Measurements from ENCODE around the gene PSMD13. TPM values are rescaled to one million over a fixed set of nuclear protein-coding genes. Genes with fewer than 3 reads are reported as not detected.

Gene PSMD13
- total RNA-seq, 1 experiment from 2014 or later, result 141 TPM

DNA sequence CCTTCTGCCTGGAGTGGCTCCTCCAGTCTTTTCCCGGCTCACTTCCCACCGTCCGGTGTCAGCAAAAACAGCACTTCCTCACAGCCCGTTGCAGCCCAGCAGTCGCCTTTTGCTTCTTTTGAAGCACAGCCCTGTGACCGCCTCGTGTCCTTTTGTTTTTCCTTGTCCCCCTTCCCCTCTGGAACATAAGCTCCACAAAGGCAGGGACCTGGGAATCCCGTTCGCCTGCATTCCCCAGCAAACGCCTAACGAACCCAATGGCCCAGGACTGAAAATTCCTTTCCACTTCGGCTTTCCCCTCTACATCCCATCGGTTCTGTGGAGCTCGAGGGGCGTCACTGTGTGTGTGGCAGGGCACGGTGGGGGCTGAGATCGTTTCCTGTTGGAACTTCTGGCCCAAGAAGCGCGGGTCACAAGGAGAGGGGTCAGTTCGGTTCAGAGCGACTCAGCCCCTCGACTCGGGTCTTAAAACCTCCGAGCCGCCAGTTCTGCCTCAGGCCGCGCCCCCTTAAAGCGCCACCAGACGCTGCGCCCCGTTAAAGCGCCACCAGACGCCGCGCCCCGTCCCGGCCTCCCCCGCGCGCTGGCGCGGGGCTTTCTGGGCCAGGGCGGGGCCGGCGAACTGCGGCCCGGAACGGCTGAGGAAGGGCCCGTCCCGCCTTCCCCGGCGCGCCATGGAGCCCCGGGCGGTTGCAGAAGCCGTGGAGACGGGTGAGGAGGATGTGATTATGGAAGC, 28.4 kb upstream of the PSMD13 start:
- Histone ChIP-seq H4K8ac (replicated peaks; ENCODE audit: insufficient read length, low read depth, low read length) (no peak overlapping the region), H2BK15ac (ENCODE audit: low read depth, low read length) (no peak overlapping the region), H2BK20ac (ENCODE audit: low read depth, low read length, poor library complexity, severe bottlenecking) (no peak overlapping the region), H3K18ac (ENCODE audit: insufficient read length, low read depth, low read length) (peak overlapping the region; percentile 34), H3K14ac (ENCODE audit: insufficient read depth, low read length) (peak overlapping the region; percentile 42; the same call in 1 of the 2 replicates), H3K4me1 (ENCODE audit: insufficient read depth, low read length) (no peaks in the 10 kb centered on the region; the same call in 1 of the 2 replicates), H2BK5ac (ENCODE audit: insufficient read length, low read length) (no peak overlapping the region), H3K79me2 (ENCODE audit: insufficient read depth, low read length) (no peaks in the 10 kb centered on the region; the same call in 1 of the 2 replicates), H3K27me3 (ENCODE audit: insufficient read depth, low read length) (no peaks in the 10 kb centered on the region), H2AK5ac (ENCODE audit: insufficient read length, low read length) (no peak overlapping the region), H3K4me2 (ENCODE audit: insufficient read depth, insufficient read length, low read length) (peak overlapping the region; percentile 81), H2AFZ (ENCODE audit: low read length) (no peak overlapping the region), H3K23ac (ENCODE audit: insufficient read length, low read depth, low read length) (no peak overlapping the region), H3K4ac (ENCODE audit: low read depth, low read length) (no peak overlapping the region; the same call in 1 of the 2 replicates), H3K27ac (ENCODE audit: insufficient read length, low read depth, low read length) (peak overlapping the region; percentile 65), H2BK12ac (ENCODE audit: insufficient read length, low read depth, low read length) (no peak overlapping the region), H3T11ph (ENCODE audit: low read length) (no peak overlapping the region), H3K9ac (ENCODE audit: extremely low read depth, insufficient read length, low read length) (peak overlapping the region; percentile 71), H3K79me1 (ENCODE audit: insufficient read depth, low read depth, low read length, poor library complexity, severe bottlenecking) (peaks cover 5% of the 10 kb centered on the region), H3K56ac (ENCODE audit: insufficient read length, low read depth, low read length) (no peak overlapping the region), H2BK120ac (ENCODE audit: low read depth, low read length, poor library complexity, severe bottlenecking) (peak overlapping the region; percentile 71), H4K91ac (ENCODE audit: insufficient read length, low read depth, low read length) (no peak overlapping the region), H3K23me2 (ENCODE audit: insufficient read length, low read depth, low read length, poor library complexity, severe bottlenecking) (peaks cover 21% of the 10 kb centered on the region), H3K9me3 (ENCODE audit: control insufficient read depth, low read depth, low read length) (no peaks in the 10 kb centered on the region), H4K5ac (ENCODE audit: insufficient read length, low read depth, low read length) (peak overlapping the region; percentile 30), H4K20me1 (ENCODE audit: control insufficient read depth, insufficient read depth, insufficient read length) (no peaks in the 10 kb centered on the region)
- Mint-ChIP-seq H3K4me1 (peaks cover 5 to 17% of the 10 kb centered on the region in 2 experiments), H3K4me3 (peak overlapping the region; percentile 93 to 97), H3K36me3 (ENCODE audit: insufficient read depth in 1 of 3, low read depth in 3 of 3) (peaks cover 31 to 66% (median 56%) of the 10 kb centered on the region in 3 experiments), H3K27ac (peak overlapping the region; percentile 97 to 100 (median 98)), H3K27me3 (ENCODE audit: low read depth) (no peaks in the 10 kb centered on the region), H3K9me3 (no peaks in the 10 kb centered on the region)
- DNase-seq, result peak; percentile 70
- TF ChIP-seq, protein P1, sequence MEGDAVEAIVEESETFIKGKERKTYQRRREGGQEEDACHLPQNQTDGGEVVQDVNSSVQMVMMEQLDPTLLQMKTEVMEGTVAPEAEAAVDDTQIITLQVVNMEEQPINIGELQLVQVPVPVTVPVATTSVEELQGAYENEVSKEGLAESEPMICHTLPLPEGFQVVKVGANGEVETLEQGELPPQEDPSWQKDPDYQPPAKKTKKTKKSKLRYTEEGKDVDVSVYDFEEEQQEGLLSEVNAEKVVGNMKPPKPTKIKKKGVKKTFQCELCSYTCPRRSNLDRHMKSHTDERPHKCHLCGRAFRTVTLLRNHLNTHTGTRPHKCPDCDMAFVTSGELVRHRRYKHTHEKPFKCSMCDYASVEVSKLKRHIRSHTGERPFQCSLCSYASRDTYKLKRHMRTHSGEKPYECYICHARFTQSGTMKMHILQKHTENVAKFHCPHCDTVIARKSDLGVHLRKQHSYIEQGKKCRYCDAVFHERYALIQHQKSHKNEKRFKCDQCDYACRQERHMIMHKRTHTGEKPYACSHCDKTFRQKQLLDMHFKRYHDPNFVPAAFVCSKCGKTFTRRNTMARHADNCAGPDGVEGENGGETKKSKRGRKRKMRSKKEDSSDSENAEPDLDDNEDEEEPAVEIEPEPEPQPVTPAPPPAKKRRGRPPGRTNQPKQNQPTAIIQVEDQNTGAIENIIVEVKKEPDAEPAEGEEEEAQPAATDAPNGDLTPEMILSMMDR (conservative IDR thresholded peaks at IDR 0.05), result no peak
- WGBS (ENCODE audit: extremely low coverage, insufficient read length, low lambda C conversion rate), result no CpG with 5 or more reads among the region's 57 CpGs

Data from H9 (cell line).